Measurements from ENCODE around the gene CDSN.

Gene CDSN

GRCh38 chr6:31144970-31145340 is 24.7 kb upstream of the CDSN start:
- DNase-seq, result no peak

- DNase-seq, result no peak
These were observed 24.2 kb upstream of the CDSN start for GRCh38 chr6:31144296-31144969.

- DNase-seq, result no peak
These were observed 22.9 kb upstream of the CDSN start for GRCh38 chr6:31143148-31143547.

GRCh38 chr6:31142361-31142761 is 22.1 kb upstream of the CDSN start:
- DNase-seq, result no peak

GRCh38 chr6:31140643-31141042 is 20.4 kb upstream of the CDSN start:
- DNase-seq, result no peak

- DNase-seq, result no peak
These were observed 19.4 kb upstream of the CDSN start for GRCh38 chr6:31139599-31139998.

- DNase-seq, result no peak
These were observed 18.7 kb upstream of the CDSN start, which contains the start of gene PSORS1C2 for GRCh38 chr6:31138982-31139381. TSS of gene PSORS1C2 (minus strand) at chr6:31139066. CDS start at chr6:31139026, 40 bp downstream.

- DNase-seq, result no peak
These were observed 15.5 kb upstream of the CDSN start for GRCh38 chr6:31135710-31136109.

GRCh38 chr6:31132806-31133205 is 12.6 kb upstream of the CDSN start:
- no peak for DNase-seq

- no peak for DNase-seq
These were observed 11.3 kb upstream of the CDSN start for GRCh38 chr6:31131595-31131994.

- DNase-seq, result no peak
These were observed 10.5 kb upstream of the CDSN start for GRCh38 chr6:31130751-31131150.

- no peak for DNase-seq
These were observed 8.9 kb upstream of the CDSN start for GRCh38 chr6:31129130-31129529.

GRCh38 chr6:31128093-31128676 is 7.9 kb upstream of the CDSN start:
- DNase-seq, result peak; percentile 57

GRCh38 chr6:31126396-31127175 is 6.3 kb upstream of the CDSN start:
- DNase-seq, result no peak

- no peak for DNase-seq
These were observed 5.5 kb upstream of the CDSN start for GRCh38 chr6:31125586-31126363.

- DNase-seq, result peak; percentile 68
These were observed 4.9 kb upstream of the CDSN start for GRCh38 chr6:31125162-31125561.

GRCh38 chr6:31122791-31123706 is 2.8 kb upstream of the CDSN start:
- DNase-seq, result no peak

- DNase-seq, result no peak
These were observed 1.0 kb upstream of the CDSN start for GRCh38 chr6:31121131-31121790.

GRCh38 chr6:31118178-31118577 is 2.1 kb downstream of the CDSN start:
- no peak for DNase-seq

GRCh38 chr6:31116661-31117385 is 3.4 kb downstream of the CDSN start:
- DNase-seq, result no peak
